ENCODE data around the gene DOCK9. TPM values are rescaled to one million over a fixed set of nuclear protein-coding genes. Genes with fewer than 3 reads are reported as not detected.

Gene DOCK9
- polyA plus RNA-seq, 3 donors, result 0.01 TPM; not detected in 2

DNA sequence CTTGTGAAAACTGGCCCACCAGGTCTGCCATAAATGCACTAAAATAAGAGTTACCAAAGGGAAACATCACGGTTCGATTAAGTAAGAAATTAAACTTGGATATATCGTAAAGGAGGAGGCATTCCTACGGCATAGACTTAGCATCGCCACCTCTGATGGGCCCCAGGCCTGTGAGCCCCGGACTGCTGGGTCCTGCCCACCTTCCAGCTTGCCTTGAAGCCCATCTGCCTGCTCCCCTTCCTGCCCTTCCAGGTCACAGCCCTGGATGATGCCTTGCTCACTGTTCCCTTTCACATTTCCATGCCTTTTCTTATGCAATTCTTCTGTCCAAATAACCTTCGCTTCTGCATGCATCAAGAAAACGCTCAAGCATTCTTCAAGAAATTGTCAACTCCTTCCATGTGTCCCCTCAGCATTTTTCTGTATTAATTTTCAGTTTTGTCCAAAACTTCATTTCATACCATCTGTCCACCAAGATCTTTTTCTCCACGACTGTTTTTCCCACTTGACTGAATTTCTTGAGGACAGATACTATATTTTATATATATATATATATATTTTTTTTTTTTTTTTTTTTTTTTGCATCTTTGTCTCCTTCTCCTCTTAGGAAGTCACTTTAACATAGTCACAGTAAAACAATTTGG is 91.2 kb downstream of the DOCK9 start:
- intact Hi-C loops (cut with micrococcal nuclease), result no loop called here

GRCh38 chr13:98885600-98885999 is 92.3 kb downstream of the DOCK9 start:
- H4K20me1 ChIP-seq (ENCODE audit: insufficient read depth, low read length), result no peaks in the 10 kb centered on the region
- TF ChIP-seq, protein P1, sequence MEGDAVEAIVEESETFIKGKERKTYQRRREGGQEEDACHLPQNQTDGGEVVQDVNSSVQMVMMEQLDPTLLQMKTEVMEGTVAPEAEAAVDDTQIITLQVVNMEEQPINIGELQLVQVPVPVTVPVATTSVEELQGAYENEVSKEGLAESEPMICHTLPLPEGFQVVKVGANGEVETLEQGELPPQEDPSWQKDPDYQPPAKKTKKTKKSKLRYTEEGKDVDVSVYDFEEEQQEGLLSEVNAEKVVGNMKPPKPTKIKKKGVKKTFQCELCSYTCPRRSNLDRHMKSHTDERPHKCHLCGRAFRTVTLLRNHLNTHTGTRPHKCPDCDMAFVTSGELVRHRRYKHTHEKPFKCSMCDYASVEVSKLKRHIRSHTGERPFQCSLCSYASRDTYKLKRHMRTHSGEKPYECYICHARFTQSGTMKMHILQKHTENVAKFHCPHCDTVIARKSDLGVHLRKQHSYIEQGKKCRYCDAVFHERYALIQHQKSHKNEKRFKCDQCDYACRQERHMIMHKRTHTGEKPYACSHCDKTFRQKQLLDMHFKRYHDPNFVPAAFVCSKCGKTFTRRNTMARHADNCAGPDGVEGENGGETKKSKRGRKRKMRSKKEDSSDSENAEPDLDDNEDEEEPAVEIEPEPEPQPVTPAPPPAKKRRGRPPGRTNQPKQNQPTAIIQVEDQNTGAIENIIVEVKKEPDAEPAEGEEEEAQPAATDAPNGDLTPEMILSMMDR (IDR thresholded peaks at IDR 0.05), result no peak
- 96% methylated on average over 5 of the region's 6 CpGs for WGBS (ENCODE audit: insufficient coverage)
- no peaks in the 10 kb centered on the region for H3K4me1 ChIP-seq (ENCODE audit: control insufficient read depth in 1 of 2, insufficient read depth in 2 of 2, low read length in 2 of 2)
- Mint-ChIP-seq H3K27ac (no peak overlapping the region), H3K27me3 (ENCODE audit: low read depth in 3 of 3) (peaks cover 1 to 21% (median 2%) of the 10 kb centered on the region in 3 donors), H3K36me3 (no peaks in the 10 kb centered on the region), H3K4me1 (no peaks in the 10 kb centered on the region), H3K9me3 (no peaks in the 10 kb centered on the region), H3K4me3 (no peak overlapping the region)
- H3K36me3 ChIP-seq (replicated peaks in 1 of 2; ENCODE audit: control insufficient read depth in 1 of 2, insufficient read depth in 2 of 2, low read length in 2 of 2), result no peaks in the 10 kb centered on the region
- H3K27ac ChIP-seq (ENCODE audit: low read depth in 1 of 2, low read length in 2 of 2), result no peak overlapping the region
- no peak for DNase-seq
- H3K27me3 ChIP-seq (ENCODE audit: control insufficient read depth in 2 of 2, insufficient read depth in 2 of 2, low read length in 2 of 2), result peaks cover 0 to 3% of the 10 kb centered on the region in 2 donors
- no peaks in the 10 kb centered on the region for H3K9me3 ChIP-seq (replicated peaks in 1 of 2; ENCODE audit: control insufficient read depth in 1 of 2, insufficient read depth in 1 of 2, low read length in 2 of 2)
- no peaks in the 10 kb centered on the region for H3K79me2 ChIP-seq (ENCODE audit: insufficient read depth, low read length)
- no peak overlapping the region for H2AFZ ChIP-seq (ENCODE audit: insufficient read depth, low read depth, low read length, poor library complexity, severe bottlenecking)
- intact Hi-C loops (cut with micrococcal nuclease), result no loop called here
- H3K9ac ChIP-seq (ENCODE audit: insufficient read depth, low read length, poor library complexity, severe bottlenecking), result no peak overlapping the region
- no peak overlapping the region for H3K4me2 ChIP-seq (replicated peaks; ENCODE audit: extremely low read depth, low read length, poor library complexity, severe bottlenecking)
- no peak overlapping the region for H3K4me3 ChIP-seq (replicated peaks in 1 of 3; ENCODE audit: low read depth in 2 of 3, low read length in 3 of 3)

More for the DNA sequence above, 91.2 kb downstream of the DOCK9 start:
- Mint-ChIP-seq H3K27ac (peak overlapping the region in 1 of 7 donors; percentile 50), H3K9me3 (no peaks in the 10 kb centered on the region), H3K27me3 (ENCODE audit: low read depth in 3 of 3) (peaks cover 3 to 28% (median 4%) of the 10 kb centered on the region in 3 donors), H3K4me3 (no peak overlapping the region), H3K4me1 (no peaks in the 10 kb centered on the region), H3K36me3 (no peaks in the 10 kb centered on the region)
- TF ChIP-seq, protein P1 (IDR thresholded peaks at IDR 0.05), result no peak
- Histone ChIP-seq H3K4me1 (ENCODE audit: control insufficient read depth in 1 of 2, insufficient read depth in 2 of 2, low read length in 2 of 2) (no peaks in the 10 kb centered on the region), H3K4me2 (replicated peaks; ENCODE audit: extremely low read depth, low read length, poor library complexity, severe bottlenecking) (no peak overlapping the region), H3K9me3 (replicated peaks in 1 of 2; ENCODE audit: control insufficient read depth in 1 of 2, insufficient read depth in 1 of 2, low read length in 2 of 2) (no peaks in the 10 kb centered on the region), H3K9ac (ENCODE audit: insufficient read depth, low read length, poor library complexity, severe bottlenecking) (no peak overlapping the region), H2AFZ (ENCODE audit: insufficient read depth, low read depth, low read length, poor library complexity, severe bottlenecking) (no peak overlapping the region), H3K79me2 (ENCODE audit: insufficient read depth, low read length) (no peaks in the 10 kb centered on the region), H3K4me3 (replicated peaks in 1 of 3; ENCODE audit: low read depth in 2 of 3, low read length in 3 of 3) (no peak overlapping the region), H3K27ac (ENCODE audit: low read depth in 1 of 2, low read length in 2 of 2) (no peak overlapping the region), H4K20me1 (ENCODE audit: insufficient read depth, low read length) (no peaks in the 10 kb centered on the region), H3K36me3 (replicated peaks in 1 of 2; ENCODE audit: control insufficient read depth in 1 of 2, insufficient read depth in 2 of 2, low read length in 2 of 2) (no peaks in the 10 kb centered on the region), H3K27me3 (ENCODE audit: control insufficient read depth in 2 of 2, insufficient read depth in 2 of 2, low read length in 2 of 2) (peaks cover 3 to 7% of the 10 kb centered on the region in 2 donors)
- 98% methylated on average over 5 of the region's 9 CpGs for WGBS (ENCODE audit: insufficient coverage)
- DNase-seq, result no peak

Measured in CD14-positive monocyte (primary cell).